GM10248 (cell line): ENCODE results near the gene RBM19.

Experiments
- CTCF ChIA-PET: fragments of 300-600 bp; sonication (Branson Sonifier 250); formaldehyde crosslinking; extraction: SDS; loops from one replicate; lab custom pipeline; 2021; ENCODE audit warnings: antibody characterized with exemption; lab: Yijun Ruan, JAX
- POLR2A ChIA-PET: fragments of 350-650 bp; sonication (Branson Sonifier 250); formaldehyde crosslinking; extraction: SDS; loops from one replicate; lab custom pipeline; 2020; ENCODE audit warnings: antibody characterized with exemption; lab: Yijun Ruan, JAX
- DNase-seq: peaks from one replicate; pipeline ENCODE4 v3.0.0; 2012; ENCODE audit errors: extremely low spot score
- CTCF ChIP-seq: IDR thresholded peaks from 2 replicates; pipeline ENCODE4 v1.5.1; 2012; ENCODE audit warnings: mild to moderate bottlenecking, low read depth; ENCODE audit errors: extremely low read depth, missing control alignments, control extremely low read depth

Gene RBM19

GRCh38 chr12:113949321-113950305 lies 16.5 kb downstream of the RBM19 start:
- POLR2A ChIA-PET: no interaction called here
- TF ChIP-seq CTCF: no peak
- no peak for DNase-seq
- CTCF ChIA-PET: no interaction called here

GRCh38 chr12:113948151-113948914 lies 17.8 kb downstream of the RBM19 start:
- no peak for TF ChIP-seq CTCF
- POLR2A ChIA-PET: no interaction called here
- CTCF ChIA-PET: interaction anchor here (1.9 kb wide), 1 partner anchor 10 kb away, joined by 4 read pairs; no protein-coding TSS in a partner anchor

GRCh38 chr12:113946175-113946574 lies 19.9 kb downstream of the RBM19 start:
- no peak for DNase-seq
- no peak for TF ChIP-seq CTCF
- CTCF ChIA-PET: no interaction called here
- POLR2A ChIA-PET: interaction anchor here (1.2 kb wide), 1 partner anchor 9 kb away, joined by 3 read pairs; no protein-coding TSS in a partner anchor

More at GRCh38 chr12:113948151-113948914, 17.8 kb downstream of the RBM19 start:
- no peak for DNase-seq

DNA sequence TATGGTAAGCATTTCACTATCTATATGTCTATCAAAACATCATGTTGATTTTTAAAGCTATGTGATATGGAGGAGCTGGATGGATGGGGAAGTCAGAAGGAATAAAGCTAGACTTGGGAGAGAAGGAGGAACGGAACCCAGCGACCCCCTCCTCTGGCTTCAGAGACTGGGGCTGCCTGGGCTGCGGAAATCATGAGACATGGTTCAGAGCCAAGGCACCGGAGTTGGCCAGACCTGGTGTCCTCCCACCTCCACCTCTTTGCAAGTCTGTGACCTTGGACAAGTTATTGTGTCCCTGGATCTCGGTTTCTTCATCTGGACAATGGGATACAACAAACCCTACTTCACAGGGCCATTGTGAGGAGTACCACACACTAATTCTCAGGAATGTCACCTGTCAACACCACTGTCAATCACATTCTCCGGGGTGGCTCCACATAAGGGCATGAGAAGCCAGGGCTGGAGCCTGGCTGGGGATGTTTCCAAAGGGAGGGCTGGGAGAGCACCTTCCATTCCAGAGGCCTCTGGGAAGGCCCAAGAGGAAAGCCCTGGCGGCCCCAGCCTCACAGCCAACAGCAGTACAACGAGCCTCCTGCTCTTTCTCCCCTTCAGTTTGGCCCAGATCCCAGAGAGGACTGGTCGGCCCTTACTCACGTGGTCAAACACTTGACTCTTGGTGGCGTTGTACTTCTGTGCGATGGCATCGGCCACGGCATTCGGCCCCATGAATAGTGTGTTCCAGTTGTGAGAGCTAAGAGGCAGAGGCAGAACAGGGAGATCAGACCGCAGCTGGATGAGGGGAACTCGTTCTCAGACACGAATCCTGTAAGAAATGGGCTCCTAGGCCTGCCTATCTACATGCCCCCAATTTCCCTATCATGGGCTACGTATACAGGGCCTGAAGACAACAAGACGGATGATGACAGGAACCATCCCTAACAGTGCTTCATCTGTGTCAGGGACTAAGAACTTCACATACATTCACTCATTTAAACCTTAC lies 20.7 kb downstream of the RBM19 start:
- POLR2A ChIA-PET: interaction anchor here (0.6 to 1.2 kb wide), 3 partner anchors 8 to 23 kb away, joined by 3 to 4 read pairs (median 3); no protein-coding TSS in a partner anchor
- CTCF ChIA-PET: no interaction called here
- TF ChIP-seq CTCF: no peak
- no peak for DNase-seq

GRCh38 chr12:113942209-113942608 lies 23.9 kb downstream of the RBM19 start:
- CTCF ChIA-PET: no interaction called here
- DNase-seq: no peak
- no peak for TF ChIP-seq CTCF
- POLR2A ChIA-PET: no interaction called here
